Breast epithelium (tissue), 4 donors: Measurements from ENCODE around the gene NUDT9. TPM values are rescaled to one million over a fixed set of nuclear protein-coding genes. Genes with fewer than 3 reads are reported as not detected.
"Not testable (repeated sequence)": the region's sequence is repeated elsewhere in the genome, so short reads cannot be mapped to it uniquely, and the experiment has no call there.

ENCODE experiments used
- DNase-seq, 2 donors: peaks; one replicate each; pipeline ENCODE4 v3.0.0-alpha.2; 2019; ENCODE audit warnings: low spot score in 2 of 2
- H3K27ac ChIP-seq, 2 donors: fragments of 200-600 bp; sonication (generic) in 1 of 2; one replicate each; pipeline ENCODE4 v1.5.1; 2016 to 2019; ENCODE audit warnings: mild to moderate bottlenecking in 1 of 2
- H3K27me3 ChIP-seq, 2 donors: fragments of 200-600 bp; sonication (generic) in 1 of 2; one replicate each; pipeline versions ENCODE4 v1.5.1 to v1.6.0; 2017 to 2019; ENCODE audit warnings: control low read depth in 1 of 2, mild to moderate bottlenecking in 1 of 2
- H3K36me3 ChIP-seq: fragments of 200-600 bp; one replicate; pipeline ENCODE4 v1.5.1; 2019
- H3K4me1 ChIP-seq, 2 donors: fragments of 200-600 bp; sonication (generic); one replicate each; pipeline ENCODE4 v1.5.1; 2016 to 2019; ENCODE audit warnings: control low read depth in 1 of 2
- H3K4me3 ChIP-seq, 3 donors: fragments of 200-600 bp; sonication (generic); 1 replicate in 2 of 3; 2 replicates in 1 of 3; pipeline ENCODE4 v1.5.1; 2016 to 2019; ENCODE audit warnings: mild to moderate bottlenecking in 3 of 3, moderate library complexity in 2 of 3
- H3K9me3 ChIP-seq, 2 donors: fragments of 200-600 bp; sonication (generic) in 1 of 2; one replicate each; pipeline ENCODE4 v1.5.1; 2016 to 2019; ENCODE audit warnings: control low read depth in 1 of 2
- CTCF ChIP-seq, 3 donors: fragments of 450-650 bp; IDR thresholded peaks; one replicate each; pipeline ENCODE4 v1.5.1; 2016 to 2017; ENCODE audit warnings: antibody characterized with exemption in 3 of 3, mild to moderate bottlenecking in 3 of 3, moderate library complexity in 3 of 3
- POLR2A ChIP-seq: fragments of 450-650 bp; IDR thresholded peaks from one replicate; pipeline ENCODE4 v1.6.1; 2016; ENCODE audit warnings: antibody characterized with exemption, mild to moderate bottlenecking, moderate library complexity
- POLR2AphosphoS5 ChIP-seq, 3 donors: sonication (generic); formaldehyde crosslinking; IDR thresholded peaks; one replicate each; pipeline ENCODE4 v1.6.1; 2017; ENCODE audit warnings: antibody characterized with exemption in 3 of 3
- intact Hi-C: fragments of 100-400 bp; cut with DNase I; formaldehyde crosslinking; loops from one replicate; pipeline ENCODE4 v1.15.1; 2023; ENCODE audit warnings: low total_unique reads
- total RNA-seq, 3 donors: library from RNA; depleted of rRNA; stranded (reverse); fragments of >200 nt; gene quantifications; one replicate each; pipeline ENCODE4 v1.1.0, GENCODE V29; 2016

Gene NUDT9
- total RNA-seq, 3 donors from 2014 or later = 20.5 to 38.8 (median 28.8) TPM

- no peaks in the 10 kb centered on the region for H3K9me3 ChIP-seq
- no peaks in the 10 kb centered on the region for H3K27me3 ChIP-seq
- H3K4me1 ChIP-seq = no peaks in the 10 kb centered on the region
- intact Hi-C loops = no loop called here
- peaks cover 6% of the 10 kb centered on the region for H3K36me3 ChIP-seq
- no peak overlapping the region for H3K4me3 ChIP-seq
- H3K27ac ChIP-seq = no peak overlapping the region
- DNase-seq = no peak
- TF ChIP-seq POLR2A (no peak), POLR2AphosphoS5 (IDR thresholded peaks at IDR 0.05) (no peak), CTCF (IDR thresholded peaks at IDR 0.05) (no peak)
These were observed 20.5 kb downstream of the NUDT9 start for GRCh38 chr4:87442889-87443288.

- no peak for TF ChIP-seq POLR2A
- no peak for TF ChIP-seq POLR2AphosphoS5 (IDR thresholded peaks at IDR 0.05)
- TF ChIP-seq CTCF (IDR thresholded peaks at IDR 0.05) = no peak
- Histone ChIP-seq H3K9me3 (no peaks in the 10 kb centered on the region), H3K27me3 (no peaks in the 10 kb centered on the region), H3K36me3 (peaks cover 6% of the 10 kb centered on the region), H3K4me3 (no peak overlapping the region), H3K27ac (no peak overlapping the region), H3K4me1 (no peaks in the 10 kb centered on the region)
- DNase-seq = no peak
- intact Hi-C loops = no loop called here
These were observed 22.4 kb downstream of the NUDT9 start for GRCh38 chr4:87444741-87445140.

- no peak for DNase-seq
- Histone ChIP-seq H3K36me3 (peaks cover 10% of the 10 kb centered on the region), H3K9me3 (no peaks in the 10 kb centered on the region), H3K4me3 (no peak overlapping the region), H3K27me3 (no peaks in the 10 kb centered on the region), H3K4me1 (no peaks in the 10 kb centered on the region), H3K27ac (no peak overlapping the region)
- intact Hi-C loops = no loop called here
- TF ChIP-seq POLR2A (no peak), CTCF (IDR thresholded peaks at IDR 0.05) (no peak), POLR2AphosphoS5 (IDR thresholded peaks at IDR 0.05) (no peak)
These were observed 23.6 kb downstream of the NUDT9 start for GRCh38 chr4:87445964-87446363.

GRCh38 chr4:87446375-87446774 lies 24.0 kb downstream of the NUDT9 start:
- not testable (repeated sequence) for H3K9me3 ChIP-seq

GRCh38 chr4:87451537-87451936 lies 29.2 kb downstream of the NUDT9 start:
- no peaks in the 10 kb centered on the region for H3K27me3 ChIP-seq
- H3K4me3 ChIP-seq = no peak overlapping the region
- intact Hi-C loops = no loop called here
- no peak for TF ChIP-seq CTCF (IDR thresholded peaks at IDR 0.05)
- TF ChIP-seq POLR2AphosphoS5 (IDR thresholded peaks at IDR 0.05) = no peak
- TF ChIP-seq POLR2A = no peak
- H3K36me3 ChIP-seq = peaks cover 4% of the 10 kb centered on the region
- no peaks in the 10 kb centered on the region for H3K4me1 ChIP-seq
- no peaks in the 10 kb centered on the region for H3K9me3 ChIP-seq
- DNase-seq = no peak
- H3K27ac ChIP-seq = no peak overlapping the region

More at GRCh38 chr4:87446375-87446774, 24.0 kb downstream of the NUDT9 start:
- H3K27ac ChIP-seq, DNase-seq, H3K4me1 ChIP-seq, intact Hi-C loops, H3K27me3 ChIP-seq, H3K36me3 ChIP-seq, H3K4me3 ChIP-seq: not testable (repeated sequence)

GRCh38 chr4:87458913-87459312 lies 36.5 kb downstream of the NUDT9 start:
- Histone ChIP-seq H3K4me3 (no peak overlapping the region), H3K27ac (no peak overlapping the region), H3K9me3 (no peaks in the 10 kb centered on the region), H3K36me3 (no peaks in the 10 kb centered on the region), H3K27me3 (no peaks in the 10 kb centered on the region), H3K4me1 (no peaks in the 10 kb centered on the region)
- TF ChIP-seq POLR2AphosphoS5 (IDR thresholded peaks at IDR 0.05) (no peak), CTCF (IDR thresholded peaks at IDR 0.05) (no peak), POLR2A (no peak)
- intact Hi-C loops = no loop called here
- no peak for DNase-seq
